Naive thymus-derived CD4-positive, alpha-beta T cell (primary cell): ENCODE measurements around the gene HDLBP. TPM values are rescaled to one million over a fixed set of nuclear protein-coding genes. Genes with fewer than 3 reads are reported as not detected.

Experiments
- ATAC-seq: fragments of 150-1000 bp; cut with Tn5 transposase; 2 replicates; pipeline ENCODE4 v1.10.0; 2021; ENCODE audit warnings: mild to moderate bottlenecking, moderate library complexity
- CTCF ChIA-PET: fragments of 350-600 bp; sonication (Branson Sonifier 250); formaldehyde crosslinking; loops from one replicate; lab custom pipeline; 2021; ENCODE audit warnings: antibody characterized with exemption; lab: Charles Lee
- POLR2A ChIA-PET: fragments of 350-600 bp; sonication (Branson Sonifier 250); formaldehyde crosslinking; loops from one replicate; lab custom pipeline; 2021; ENCODE audit warnings: antibody characterized with exemption, inconsistent platforms; lab: Charles Lee
- DNase-seq, 9 donors: peaks; one replicate each; pipeline versions ENCODE4 v3.0.0 to v3.0.0-alpha.2; 2020 to 2022; ENCODE audit warnings: mixed read lengths in 1 of 9
- H3K27ac ChIP-seq: one replicate; pipeline ENCODE4 v1.7.0; 2013; ENCODE audit warnings: mild to moderate bottlenecking, low read depth, low read length, moderate library complexity
- H3K27me3 ChIP-seq, 2 donors: one replicate each; pipeline ENCODE4 v1.7.0; 2013; ENCODE audit warnings: low read length in 2 of 2, mild to moderate bottlenecking in 2 of 2, moderate library complexity in 2 of 2; ENCODE audit not compliant: control insufficient read depth in 2 of 2, insufficient read depth in 2 of 2
- H3K36me3 ChIP-seq, 3 experiments: 1 replicate in 2 of 3; 2 replicates in 1 of 3; pipeline ENCODE4 v1.7.0; 2013; ENCODE audit warnings: low read length in 3 of 3, mild to moderate bottlenecking in 3 of 3, moderate library complexity in 1 of 3; ENCODE audit not compliant: insufficient read depth in 3 of 3, control insufficient read depth in 2 of 3
- H3K4me1 ChIP-seq, 2 donors: one replicate each; pipeline ENCODE4 v1.7.0; 2013; ENCODE audit warnings: low read length in 2 of 2, mild to moderate bottlenecking in 2 of 2, moderate library complexity in 1 of 2; ENCODE audit not compliant: control insufficient read depth in 2 of 2, insufficient read depth in 2 of 2
- H3K4me3 ChIP-seq: 2 replicates; pipeline ENCODE4 v1.7.0; 2013; ENCODE audit warnings: mild to moderate bottlenecking, low read length
- H3K9me3 ChIP-seq, 3 experiments: 1 replicate in 2 of 3; 2 replicates in 1 of 3; pipeline ENCODE4 v1.7.0; 2013; ENCODE audit warnings: low read length in 3 of 3; ENCODE audit not compliant: control insufficient read depth in 2 of 3
- H3K27ac Mint-ChIP-seq, 9 donors: one replicate each; pipeline ENCODE4 v1.8.0; 2020 to 2022; ENCODE audit warnings: mixed read lengths in 9 of 9, mild to moderate bottlenecking in 8 of 9, moderate library complexity in 5 of 9, inconsistent platforms in 2 of 9
- H3K27me3 Mint-ChIP-seq, 5 donors: one replicate each; pipeline ENCODE4 v1.8.0; 2021 to 2022; ENCODE audit warnings: mixed read lengths in 5 of 5, mild to moderate bottlenecking in 1 of 5
- H3K36me3 Mint-ChIP-seq, 5 donors: one replicate each; pipeline ENCODE4 v1.8.0; 2020 to 2022; ENCODE audit warnings: mixed read lengths in 5 of 5, mild to moderate bottlenecking in 3 of 5, inconsistent platforms in 1 of 5
- H3K4me1 Mint-ChIP-seq, 7 donors: one replicate each; pipeline ENCODE4 v1.8.0; 2020 to 2022; ENCODE audit warnings: mixed read lengths in 7 of 7, mild to moderate bottlenecking in 3 of 7, inconsistent platforms in 1 of 7
- H3K4me3 Mint-ChIP-seq, 10 donors: one replicate each; pipeline ENCODE4 v1.8.0; 2020 to 2022; ENCODE audit warnings: mild to moderate bottlenecking in 10 of 10, mixed read lengths in 10 of 10, moderate library complexity in 6 of 10, inconsistent platforms in 2 of 10
- H3K9me3 Mint-ChIP-seq, 11 donors: one replicate each; pipeline ENCODE4 v1.8.0; 2020 to 2022; ENCODE audit warnings: mixed read lengths in 11 of 11, mild to moderate bottlenecking in 4 of 11, inconsistent platforms in 1 of 11, moderate library complexity in 1 of 11
- intact Hi-C, 2 donors: fragments of 100-400 bp; cut with micrococcal nuclease; formaldehyde crosslinking; loops; one replicate each; pipeline ENCODE4 v1.15.1; 2023
- polyA plus RNA-seq, 2 donors: library from polyadenylated mRNA; unstranded; fragments of 300-500 nt; fragmentation: Illumina TruSeq; gene quantifications; one replicate each; pipeline ENCODE4 v1.2.3, GENCODE V29; 2021
- total RNA-seq, 6 experiments: library from RNA in 5 of 6; stranded (reverse) in 5 of 6; gene quantifications; 1 replicate in 5 of 6; 2 replicates in 1 of 6; pipeline ENCODE4 v1.2.3 and lab custom pipeline; 2021 to 2026

HDLBP gene
- total and polyA plus RNA-seq, 7 experiments from 2014 or later: 42.8 to 231 (median 153) TPM

DNA sequence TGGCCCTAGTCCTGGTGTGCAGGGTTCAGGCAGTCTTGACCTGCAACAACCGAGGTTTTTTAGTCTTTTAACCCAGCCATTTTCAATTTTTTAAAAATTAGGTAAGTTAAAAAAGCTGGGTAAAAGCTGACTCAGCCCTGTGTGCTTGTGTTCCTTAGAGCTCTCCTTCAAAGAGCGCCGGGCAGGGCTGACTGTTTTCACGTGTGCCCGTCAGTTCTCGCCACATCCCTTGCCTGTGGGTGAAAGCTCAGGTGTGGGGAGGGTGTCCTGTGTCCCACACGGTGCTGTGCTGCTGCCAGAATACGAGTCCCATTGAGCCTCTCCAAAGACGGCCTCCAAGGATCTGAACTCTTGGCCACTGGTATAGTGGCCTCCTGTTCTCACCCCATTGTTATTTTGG is 132.3 kb downstream of the HDLBP start:
- ATAC-seq: no peak
- intact Hi-C loops: no loop called here

DNA sequence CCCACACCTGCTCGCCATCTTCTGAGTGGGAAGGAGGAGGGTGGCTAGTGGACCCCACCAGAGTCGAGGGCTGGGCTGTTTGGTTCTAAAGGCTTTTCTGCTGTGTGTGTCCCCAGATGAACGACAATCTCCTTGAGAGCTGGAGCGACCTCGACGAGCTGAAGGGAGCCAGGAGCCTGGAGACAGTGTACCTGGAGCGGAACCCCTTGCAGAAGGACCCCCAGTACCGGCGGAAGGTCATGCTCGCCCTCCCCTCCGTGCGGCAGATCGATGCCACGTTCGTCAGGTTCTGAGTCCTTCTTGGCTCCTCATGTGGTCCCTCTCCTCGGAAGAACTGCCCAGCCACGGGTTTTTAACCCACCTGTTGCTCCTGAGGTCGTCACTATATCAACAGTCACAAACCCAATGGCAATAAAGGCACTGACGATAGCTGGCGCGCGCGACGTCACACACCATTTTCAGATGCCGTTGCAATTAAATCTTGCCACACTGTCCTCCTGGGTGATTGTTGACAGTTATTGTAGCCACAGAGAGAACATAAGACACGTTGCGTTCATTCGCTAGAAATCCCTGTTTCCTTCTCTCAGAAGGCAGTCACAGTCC is 132.8 kb downstream of the HDLBP start:
- Mint-ChIP-seq H3K9me3 (no peaks in the 10 kb centered on the region), H3K4me1 (peaks cover 0 to 5% (median 0%) of the 10 kb centered on the region in 7 donors), H3K4me3 (no peak overlapping the region), H3K27me3 (no peaks in the 10 kb centered on the region), H3K27ac (no peak overlapping the region), H3K36me3 (peaks cover 4 to 42% (median 9%) of the 10 kb centered on the region in 5 donors)
- POLR2A ChIA-PET: interaction anchor here (0.6 to 0.9 kb wide), 2 partner anchors 27 to 50 kb away, joined by 3 to 5 read pairs; no protein-coding TSS in a partner anchor
- Histone ChIP-seq H3K9me3 (no peaks in the 10 kb centered on the region), H3K4me1 (no peaks in the 10 kb centered on the region), H3K36me3 (peaks cover 0 to 50% (median 0%) of the 10 kb centered on the region in 3 experiments), H3K27ac (no peak overlapping the region), H3K27me3 (no peaks in the 10 kb centered on the region), H3K4me3 (no peak overlapping the region)
- intact Hi-C loops: no loop called here
- DNase-seq: no peak
- ATAC-seq: no peak
- CTCF ChIA-PET: no interaction called here

More for the DNA sequence above, 132.3 kb downstream of the HDLBP start:
- Mint-ChIP-seq H3K9me3 (no peaks in the 10 kb centered on the region), H3K36me3 (peaks cover 4 to 36% (median 9%) of the 10 kb centered on the region in 5 donors), H3K27me3 (no peaks in the 10 kb centered on the region), H3K4me1 (peaks cover 0 to 5% (median 0%) of the 10 kb centered on the region in 7 donors), H3K4me3 (no peak overlapping the region), H3K27ac (no peak overlapping the region)
- no peak for DNase-seq
- ChIA-PET CTCF (no interaction called here), POLR2A (interaction anchor here (0.6 to 0.9 kb wide), 2 partner anchors 27 to 51 kb away, joined by 3 to 5 read pairs; no protein-coding TSS in a partner anchor)
- H3K36me3 ChIP-seq: peaks cover 0 to 45% (median 0%) of the 10 kb centered on the region in 3 experiments
- H3K4me1 ChIP-seq: no peaks in the 10 kb centered on the region
- H3K4me3 ChIP-seq: no peak overlapping the region
- H3K27me3 ChIP-seq: no peaks in the 10 kb centered on the region
- H3K27ac ChIP-seq: no peak overlapping the region
- H3K9me3 ChIP-seq: no peaks in the 10 kb centered on the region

DNA sequence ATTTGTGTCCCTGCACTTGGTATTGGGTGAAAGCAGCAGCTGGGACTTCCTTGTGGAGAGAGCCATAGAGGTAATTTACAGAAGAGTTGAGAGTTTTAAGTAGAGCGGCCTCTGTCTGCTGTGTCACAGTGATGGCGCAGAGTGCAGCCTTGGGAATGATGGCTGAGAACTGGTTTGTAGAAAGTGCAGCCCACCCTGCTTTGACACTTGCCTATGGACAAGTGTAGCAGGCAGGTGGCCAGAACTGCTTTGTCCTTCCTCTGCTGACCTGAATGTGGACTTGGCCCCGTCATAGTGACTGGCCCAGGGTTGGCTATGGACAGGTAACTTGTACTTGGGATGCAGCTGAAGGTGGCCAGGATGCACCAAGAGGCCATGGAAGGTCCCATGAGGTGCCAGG is 133.3 kb downstream of the HDLBP start:
- H3K4me1 ChIP-seq: no peaks in the 10 kb centered on the region

DNA sequence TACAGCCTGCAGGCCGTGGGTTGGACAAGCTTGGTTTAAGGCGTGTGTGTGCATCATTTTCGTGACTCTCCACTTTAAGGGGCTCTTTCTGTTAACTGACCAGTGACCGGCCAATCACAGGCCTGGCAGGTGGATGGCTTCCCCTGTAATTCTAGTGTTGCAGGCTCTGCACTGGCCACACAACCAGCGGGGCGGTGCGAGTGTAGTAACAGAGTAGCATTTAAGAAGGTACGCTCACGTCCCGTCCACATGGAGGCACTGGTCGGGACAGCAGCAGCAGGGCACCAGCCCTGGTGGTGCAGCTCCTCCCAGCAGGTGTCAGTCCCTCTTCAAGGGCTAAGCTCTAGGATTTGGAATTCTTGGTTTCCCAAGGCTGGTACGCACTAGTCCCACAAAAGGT is 135.0 kb downstream of the HDLBP start:
- Histone ChIP-seq H3K4me1 (no peaks in the 10 kb centered on the region), H3K27me3 (no peaks in the 10 kb centered on the region), H3K4me3 (no peak overlapping the region), H3K27ac (no peak overlapping the region), H3K36me3 (peaks cover 0 to 66% (median 0%) of the 10 kb centered on the region in 3 experiments), H3K9me3 (no peaks in the 10 kb centered on the region)
- ChIA-PET POLR2A (no interaction called here), CTCF (no interaction called here)
- peaks cover 4 to 46% (median 11%) of the 10 kb centered on the region in 5 donors for H3K36me3 Mint-ChIP-seq
- DNase-seq (no peak), ATAC-seq (no peak)
- no peak overlapping the region for H3K4me3 Mint-ChIP-seq
- intact Hi-C loops: no loop called here
- peaks cover 0 to 5% (median 0%) of the 10 kb centered on the region in 7 donors for H3K4me1 Mint-ChIP-seq
- no peaks in the 10 kb centered on the region for H3K9me3 Mint-ChIP-seq
- no peaks in the 10 kb centered on the region for H3K27me3 Mint-ChIP-seq
- no peak overlapping the region for H3K27ac Mint-ChIP-seq

More for the DNA sequence above, 133.3 kb downstream of the HDLBP start:
- DNase-seq: no peak
- H3K4me3 Mint-ChIP-seq: no peak overlapping the region
- POLR2A ChIA-PET: no interaction called here
- ATAC-seq: no peak
- no peak overlapping the region for H3K27ac Mint-ChIP-seq
- intact Hi-C loops: no loop called here
- H3K9me3 Mint-ChIP-seq: no peaks in the 10 kb centered on the region
- Histone ChIP-seq H3K27ac (no peak overlapping the region), H3K9me3 (no peaks in the 10 kb centered on the region), H3K27me3 (no peaks in the 10 kb centered on the region), H3K36me3 (peaks cover 0 to 52% (median 0%) of the 10 kb centered on the region in 3 experiments), H3K4me3 (no peak overlapping the region)
- H3K36me3 Mint-ChIP-seq: peaks cover 4 to 45% (median 9%) of the 10 kb centered on the region in 5 donors
- peaks cover 0 to 5% (median 0%) of the 10 kb centered on the region in 7 donors for H3K4me1 Mint-ChIP-seq
- CTCF ChIA-PET: no interaction called here
- H3K27me3 Mint-ChIP-seq: no peaks in the 10 kb centered on the region

DNA sequence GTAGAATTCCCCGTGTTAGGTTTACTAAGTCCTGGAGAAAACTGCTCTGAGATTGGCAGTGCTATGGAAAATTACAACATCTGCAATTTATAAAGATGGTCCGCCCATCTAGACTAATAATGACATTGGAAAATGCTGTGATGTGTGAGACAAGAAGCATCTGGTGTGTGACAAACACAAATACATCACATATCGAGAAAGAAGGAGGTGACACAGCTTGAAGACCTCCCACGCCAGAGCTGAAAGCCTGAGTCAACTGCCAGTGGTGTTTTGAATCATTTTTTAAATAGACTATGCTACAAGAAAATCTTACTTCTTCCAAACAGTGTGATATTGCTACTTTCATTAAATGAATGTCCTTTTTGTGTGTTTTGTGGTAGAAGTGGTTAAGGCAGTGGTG is 135.6 kb downstream of the HDLBP start:
- POLR2A ChIA-PET: no interaction called here
- ATAC-seq (no peak), DNase-seq (no peak)
- H3K4me1 ChIP-seq: no peaks in the 10 kb centered on the region
- Mint-ChIP-seq H3K4me3 (no peak overlapping the region), H3K9me3 (no peaks in the 10 kb centered on the region), H3K27ac (no peak overlapping the region), H3K36me3 (peaks cover 4 to 52% (median 17%) of the 10 kb centered on the region in 5 donors), H3K4me1 (peaks cover 0 to 5% (median 0%) of the 10 kb centered on the region in 7 donors), H3K27me3 (no peaks in the 10 kb centered on the region)
- H3K9me3 ChIP-seq: no peaks in the 10 kb centered on the region
- H3K36me3 ChIP-seq: peaks cover 0 to 72% (median 0%) of the 10 kb centered on the region in 3 experiments
- intact Hi-C loops: no loop called here
- CTCF ChIA-PET: no interaction called here
- no peak overlapping the region for H3K4me3 ChIP-seq
- H3K27me3 ChIP-seq: no peaks in the 10 kb centered on the region
- no peak overlapping the region for H3K27ac ChIP-seq

DNA sequence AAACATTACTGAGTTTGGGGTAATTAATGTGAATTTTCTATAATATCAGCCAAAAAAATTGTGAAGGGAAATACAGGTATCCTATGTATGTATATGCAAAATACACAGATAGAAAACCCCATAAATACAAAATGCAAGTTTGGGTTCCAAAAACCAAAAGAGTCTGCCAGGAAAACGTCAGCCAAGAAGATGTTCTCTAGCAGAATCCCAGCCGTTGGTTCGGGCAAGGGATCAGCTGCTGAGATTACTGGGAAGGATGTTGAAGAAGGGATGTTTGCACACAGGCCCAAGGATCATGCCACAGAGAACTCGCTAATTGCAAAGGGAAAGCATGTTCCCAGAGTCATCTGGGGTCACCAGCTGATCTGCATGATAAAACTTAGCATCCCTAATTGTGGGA is 136.5 kb downstream of the HDLBP start:
- ChIA-PET CTCF (no interaction called here), POLR2A (no interaction called here)
- H3K4me1 ChIP-seq: no peaks in the 10 kb centered on the region
- no peak overlapping the region for H3K4me3 ChIP-seq
- Mint-ChIP-seq H3K36me3 (peaks cover 4 to 60% (median 19%) of the 10 kb centered on the region in 5 donors), H3K9me3 (no peaks in the 10 kb centered on the region), H3K27ac (peak overlapping the region in 1 of 9 donors; percentile 2), H3K4me3 (no peak overlapping the region), H3K4me1 (peaks cover 0 to 5% (median 0%) of the 10 kb centered on the region in 7 donors), H3K27me3 (no peaks in the 10 kb centered on the region)
- no peaks in the 10 kb centered on the region for H3K27me3 ChIP-seq
- no peak overlapping the region for H3K27ac ChIP-seq
- no peaks in the 10 kb centered on the region for H3K9me3 ChIP-seq
- intact Hi-C loops: no loop called here
- DNase-seq (no peak), ATAC-seq (no peak)
- peaks cover 0 to 80% (median 0%) of the 10 kb centered on the region in 3 experiments for H3K36me3 ChIP-seq
